MM.1S (cell line): ENCODE measurements around the gene MYLK3.

Experiments used
- DNase-seq: peaks from one replicate; pipeline ENCODE4 v3.0.0-alpha.2; 2015
- H2AFZ ChIP-seq: fragments of 300-600 bp; sonication (generic); 2 replicates; pipeline ENCODE4 v1.6.0; 2016; ENCODE audit warnings: antibody characterized with exemption, low read length
- H3F3A ChIP-seq: fragments of 300-600 bp; sonication (generic); 2 replicates; pipeline ENCODE4 v1.6.1; 2016; ENCODE audit warnings: mild to moderate bottlenecking, antibody characterized with exemption, low read length, moderate library complexity, mixed read lengths; ENCODE audit not compliant: insufficient read depth
- H3K27ac ChIP-seq: fragments of 300-600 bp; sonication (generic); 2 replicates; pipeline ENCODE4 v1.5.1; 2016; ENCODE audit warnings: mild to moderate bottlenecking, low read length
- H3K27me3 ChIP-seq: fragments of 300-600 bp; sonication (generic); replicated peaks from 2 replicates; pipeline ENCODE4 v1.6.0; 2016; ENCODE audit warnings: low read length; ENCODE audit not compliant: insufficient read depth
- H3K36me3 ChIP-seq: fragments of 300-600 bp; sonication (generic); replicated peaks from 2 replicates; pipeline ENCODE4 v1.6.1; 2016; ENCODE audit warnings: mild to moderate bottlenecking, low read length, mixed read lengths; ENCODE audit not compliant: insufficient read depth
- H3K4me1 ChIP-seq: fragments of 300-600 bp; sonication (generic); 2 replicates; pipeline ENCODE4 v1.6.1; 2016; ENCODE audit warnings: low read length, mixed read lengths
- H3K4me2 ChIP-seq: fragments of 300-600 bp; sonication (generic); 2 replicates; pipeline ENCODE4 v1.6.0; 2016; ENCODE audit warnings: low read depth, low read length
- H3K4me3 ChIP-seq: fragments of 300-600 bp; sonication (generic); 2 replicates; pipeline ENCODE4 v1.5.1; 2016; ENCODE audit warnings: low read length, mixed read lengths
- H3K79me2 ChIP-seq: fragments of 300-600 bp; sonication (generic); 2 replicates; pipeline ENCODE4 v1.6.1; 2016; ENCODE audit warnings: mixed run types, low read length, mixed read lengths
- H3K9ac ChIP-seq: fragments of 300-600 bp; sonication (generic); 2 replicates; pipeline ENCODE4 v1.6.1; 2016; ENCODE audit warnings: low read length, mixed read lengths
- H3K9me2 ChIP-seq: fragments of 300-600 bp; sonication (generic); replicated peaks from 2 replicates; pipeline ENCODE4 v1.6.1; 2016; ENCODE audit warnings: mild to moderate bottlenecking, low read length, mixed read lengths; ENCODE audit not compliant: insufficient read depth
- H3K9me3 ChIP-seq: fragments of 300-600 bp; sonication (generic); replicated peaks from 2 replicates; pipeline ENCODE4 v1.6.1; 2016; ENCODE audit warnings: mild to moderate bottlenecking, low read length, mixed read lengths; ENCODE audit not compliant: insufficient read depth
- H4K20me1 ChIP-seq: fragments of 300-600 bp; sonication (generic); 2 replicates; pipeline ENCODE4 v1.6.1; 2016; ENCODE audit warnings: mild to moderate bottlenecking, low read length, moderate library complexity, mixed read lengths; ENCODE audit not compliant: insufficient read depth
- EZH2 ChIP-seq: fragments of 300-600 bp; sonication (generic); optimal IDR thresholded peaks from 2 replicates; pipeline ENCODE3; 2017; ENCODE audit warnings: low read depth, mild to moderate bottlenecking, antibody characterized with exemption, low read length, mixed read lengths
- EZH2phosphoT487 ChIP-seq: fragments of 300-600 bp; sonication (generic); IDR thresholded peaks from 2 replicates; pipeline ENCODE4 v1.6.1; 2018; ENCODE audit warnings: antibody characterized with exemption, low read length
- TF ChIP-seq, protein P1 (sequence below): fragments of 300-600 bp; sonication (generic); IDR thresholded peaks from 2 replicates; pipeline ENCODE4 v1.5.1; 2016; ENCODE audit warnings: antibody characterized with exemption, low read length, mixed read lengths

The MYLK3 gene

DNA sequence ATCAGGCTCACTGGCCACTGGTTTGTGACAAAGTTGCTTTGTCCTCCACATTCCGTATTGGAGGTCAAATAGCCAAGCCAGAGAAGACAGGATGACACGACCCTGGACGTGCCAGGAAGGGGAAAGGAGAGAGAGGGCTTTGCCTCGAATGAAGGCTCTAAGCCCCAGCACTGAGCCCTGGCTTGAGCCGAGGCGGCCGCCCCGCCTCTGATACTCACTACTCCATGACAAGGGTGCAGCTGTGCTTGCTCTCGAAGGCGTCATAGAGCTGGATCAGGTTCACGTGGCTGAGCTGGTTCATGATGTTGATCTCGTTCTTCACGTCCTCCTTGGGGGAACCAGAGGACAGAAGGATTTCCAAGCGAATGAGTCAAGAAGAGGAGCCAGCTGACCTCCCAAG, 19.3 kb downstream of the MYLK3 start:
- H3K9ac ChIP-seq, result no peak overlapping the region
- no peak overlapping the region for H2AFZ ChIP-seq
- no peaks in the 10 kb centered on the region for H3K36me3 ChIP-seq
- H3K9me3 ChIP-seq, result no peaks in the 10 kb centered on the region
- no peak overlapping the region for H3K4me2 ChIP-seq
- H3F3A ChIP-seq, result no peaks in the 10 kb centered on the region
- no peaks in the 10 kb centered on the region for H4K20me1 ChIP-seq
- H3K4me3 ChIP-seq, result no peak overlapping the region
- TF ChIP-seq, protein P1, sequence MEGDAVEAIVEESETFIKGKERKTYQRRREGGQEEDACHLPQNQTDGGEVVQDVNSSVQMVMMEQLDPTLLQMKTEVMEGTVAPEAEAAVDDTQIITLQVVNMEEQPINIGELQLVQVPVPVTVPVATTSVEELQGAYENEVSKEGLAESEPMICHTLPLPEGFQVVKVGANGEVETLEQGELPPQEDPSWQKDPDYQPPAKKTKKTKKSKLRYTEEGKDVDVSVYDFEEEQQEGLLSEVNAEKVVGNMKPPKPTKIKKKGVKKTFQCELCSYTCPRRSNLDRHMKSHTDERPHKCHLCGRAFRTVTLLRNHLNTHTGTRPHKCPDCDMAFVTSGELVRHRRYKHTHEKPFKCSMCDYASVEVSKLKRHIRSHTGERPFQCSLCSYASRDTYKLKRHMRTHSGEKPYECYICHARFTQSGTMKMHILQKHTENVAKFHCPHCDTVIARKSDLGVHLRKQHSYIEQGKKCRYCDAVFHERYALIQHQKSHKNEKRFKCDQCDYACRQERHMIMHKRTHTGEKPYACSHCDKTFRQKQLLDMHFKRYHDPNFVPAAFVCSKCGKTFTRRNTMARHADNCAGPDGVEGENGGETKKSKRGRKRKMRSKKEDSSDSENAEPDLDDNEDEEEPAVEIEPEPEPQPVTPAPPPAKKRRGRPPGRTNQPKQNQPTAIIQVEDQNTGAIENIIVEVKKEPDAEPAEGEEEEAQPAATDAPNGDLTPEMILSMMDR, result no peak
- TF ChIP-seq EZH2, result no peak
- TF ChIP-seq EZH2phosphoT487, result no peak
- DNase-seq, result no peak
- H3K27me3 ChIP-seq, result no peaks in the 10 kb centered on the region
- no peaks in the 10 kb centered on the region for H3K79me2 ChIP-seq
- H3K27ac ChIP-seq, result no peak overlapping the region
- H3K9me2 ChIP-seq, result no peaks in the 10 kb centered on the region
- H3K4me1 ChIP-seq, result no peaks in the 10 kb centered on the region

DNA sequence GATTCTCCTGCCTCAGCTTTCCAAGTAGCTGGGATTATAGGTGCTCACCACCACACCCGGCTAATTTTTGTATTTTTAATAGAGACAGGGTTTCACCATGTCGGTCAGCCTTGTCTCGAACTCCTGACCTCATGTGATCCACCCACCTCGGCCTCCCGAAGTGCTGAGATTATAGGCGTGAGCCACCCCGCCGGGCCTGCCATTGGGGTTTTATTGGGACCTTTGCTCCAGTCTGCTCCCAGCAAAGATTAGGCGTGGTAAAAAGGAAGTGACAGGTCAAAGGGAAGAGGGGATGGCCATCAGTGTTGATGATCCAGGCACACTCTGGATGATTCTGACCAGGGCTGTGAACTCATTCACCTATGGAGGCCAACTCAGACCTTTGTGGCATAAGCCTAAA, 20.5 kb downstream of the MYLK3 start:
- no peak for TF ChIP-seq EZH2phosphoT487
- TF ChIP-seq EZH2, result no peak
- TF ChIP-seq, protein P1, result no peak
- Histone ChIP-seq H3K9ac (no peak overlapping the region), H3K4me2 (no peak overlapping the region), H3K4me3 (no peak overlapping the region), H3K27me3 (no peaks in the 10 kb centered on the region), H3K4me1 (no peaks in the 10 kb centered on the region), H3K9me3 (no peaks in the 10 kb centered on the region), H2AFZ (no peak overlapping the region), H3K36me3 (no peaks in the 10 kb centered on the region), H3K79me2 (no peaks in the 10 kb centered on the region), H4K20me1 (no peaks in the 10 kb centered on the region), H3F3A (no peaks in the 10 kb centered on the region), H3K9me2 (no peaks in the 10 kb centered on the region), H3K27ac (no peak overlapping the region)
- no peak for DNase-seq

DNA sequence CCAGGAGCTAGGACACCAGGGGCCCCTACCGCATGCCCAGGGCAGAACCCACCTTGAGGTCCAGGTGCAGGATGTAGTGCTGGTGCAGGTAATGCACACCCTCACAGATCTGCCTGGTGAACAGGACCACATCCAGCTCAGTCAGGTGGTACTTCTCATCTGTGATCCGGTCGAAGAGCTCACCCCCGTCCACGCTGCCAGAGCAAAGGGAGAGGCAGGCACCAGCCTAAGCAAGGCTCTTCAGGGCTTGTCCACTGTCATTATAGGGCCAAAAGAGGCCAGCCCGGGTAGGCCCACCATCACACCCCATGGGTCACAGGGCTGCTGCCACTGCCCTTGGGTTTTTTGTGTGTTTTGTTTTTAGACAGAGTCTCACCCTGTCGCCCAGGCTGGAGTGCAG, 21.0 kb downstream of the MYLK3 start:
- Histone ChIP-seq H3K9ac (no peak overlapping the region), H3F3A (no peaks in the 10 kb centered on the region), H2AFZ (no peak overlapping the region), H3K9me3 (no peaks in the 10 kb centered on the region), H3K27ac (no peak overlapping the region), H3K9me2 (no peaks in the 10 kb centered on the region), H3K4me2 (no peak overlapping the region), H3K4me3 (no peak overlapping the region), H3K27me3 (no peaks in the 10 kb centered on the region), H4K20me1 (no peaks in the 10 kb centered on the region), H3K36me3 (no peaks in the 10 kb centered on the region), H3K79me2 (no peaks in the 10 kb centered on the region), H3K4me1 (no peaks in the 10 kb centered on the region)
- DNase-seq, result no peak
- TF ChIP-seq EZH2phosphoT487, result no peak
- TF ChIP-seq, protein P1, result no peak
- no peak for TF ChIP-seq EZH2

DNA sequence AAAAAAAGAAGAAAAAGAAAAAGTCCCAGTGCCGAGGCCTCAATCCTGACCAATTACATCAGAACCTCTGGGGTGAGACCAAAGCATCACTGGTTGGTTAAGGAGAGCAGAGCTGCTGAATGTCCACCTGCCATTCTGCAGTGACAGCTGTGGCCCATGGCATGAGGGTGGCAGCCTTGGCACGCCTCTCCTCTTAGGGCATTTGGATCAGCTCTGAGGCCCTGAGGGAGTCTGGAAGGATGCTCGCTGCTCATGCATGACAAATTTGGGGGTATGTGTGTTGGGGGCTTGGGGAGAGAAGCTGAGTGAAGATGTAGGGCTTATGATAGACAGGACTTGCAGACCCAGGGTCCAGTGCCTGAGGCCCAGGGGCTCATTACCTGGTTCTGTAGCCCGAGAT, 26.3 kb downstream of the MYLK3 start:
- no peaks in the 10 kb centered on the region for H3K79me2 ChIP-seq
- H3K4me2 ChIP-seq, result no peak overlapping the region
- TF ChIP-seq, protein P1, result no peak
- TF ChIP-seq EZH2, result no peak
- no peak for TF ChIP-seq EZH2phosphoT487
- H3K27ac ChIP-seq, result no peak overlapping the region
- no peak overlapping the region for H2AFZ ChIP-seq
- DNase-seq, result no peak
- H3K9me3 ChIP-seq, result no peaks in the 10 kb centered on the region
- H3F3A ChIP-seq, result no peaks in the 10 kb centered on the region
- H3K9me2 ChIP-seq, result no peaks in the 10 kb centered on the region
- no peaks in the 10 kb centered on the region for H4K20me1 ChIP-seq
- no peaks in the 10 kb centered on the region for H3K4me1 ChIP-seq
- no peak overlapping the region for H3K4me3 ChIP-seq
- H3K36me3 ChIP-seq, result no peaks in the 10 kb centered on the region
- H3K27me3 ChIP-seq, result no peaks in the 10 kb centered on the region
- no peak overlapping the region for H3K9ac ChIP-seq
